Nephron progenitor cell (in vitro differentiated cells): ENCODE data around the gene HHATL.

Experiments
- DNase-seq: peaks from one replicate; pipeline ENCODE4 v3.0.0; 2021
- H3K27ac Mint-ChIP-seq: 2 replicates; pipeline ENCODE4 v1.8.0; 2021; ENCODE audit warnings: mild to moderate bottlenecking, moderate library complexity, mixed read lengths
- H3K27me3 Mint-ChIP-seq: 2 replicates; pipeline ENCODE4 v1.8.0; 2021; ENCODE audit warnings: mild to moderate bottlenecking, low read depth, mixed read lengths; ENCODE audit not compliant: poor library complexity
- H3K36me3 Mint-ChIP-seq: 2 replicates; pipeline ENCODE4 v1.8.0; 2021; ENCODE audit warnings: low read depth, mixed read lengths
- H3K4me1 Mint-ChIP-seq: 2 replicates; pipeline ENCODE4 v1.8.0; 2021; ENCODE audit warnings: mixed read lengths
- H3K4me3 Mint-ChIP-seq: 2 replicates; pipeline ENCODE4 v1.8.0; 2021; ENCODE audit warnings: mild to moderate bottlenecking, moderate library complexity, mixed read lengths
- H3K9me3 Mint-ChIP-seq: 2 replicates; pipeline ENCODE4 v1.8.0; 2021; ENCODE audit warnings: mild to moderate bottlenecking, moderate library complexity, mixed read lengths
- CTCF ChIP-seq: fragments of 200-600 bp; sonication (generic); IDR thresholded peaks from 2 replicates; pipeline ENCODE4 v1.5.0; 2021; ENCODE audit warnings: antibody characterized with exemption

Gene HHATL

GRCh38 chr3:42673082-42673481, 29.5 kb downstream of the HHATL start:
- no peak overlapping the region for H3K27ac Mint-ChIP-seq
- peaks cover 30% of the 10 kb centered on the region for H3K9me3 Mint-ChIP-seq
- H3K27me3 Mint-ChIP-seq: peaks cover 3% of the 10 kb centered on the region
- H3K4me3 Mint-ChIP-seq: no peak overlapping the region
- DNase-seq: no peak
- H3K36me3 Mint-ChIP-seq: no peaks in the 10 kb centered on the region
- no peak for TF ChIP-seq CTCF
- H3K4me1 Mint-ChIP-seq: peaks cover 5% of the 10 kb centered on the region

GRCh38 chr3:42672515-42672914, 30.1 kb downstream of the HHATL start:
- Mint-ChIP-seq H3K27ac (no peak overlapping the region), H3K36me3 (no peaks in the 10 kb centered on the region), H3K4me1 (peaks cover 11% of the 10 kb centered on the region), H3K27me3 (peaks cover 3% of the 10 kb centered on the region), H3K9me3 (peaks cover 26% of the 10 kb centered on the region), H3K4me3 (no peak overlapping the region)
- DNase-seq: no peak
- no peak for TF ChIP-seq CTCF

GRCh38 chr3:42670670-42671069, 31.9 kb downstream of the HHATL start:
- no peak for DNase-seq
- Mint-ChIP-seq H3K4me3 (no peak overlapping the region), H3K4me1 (peaks cover 15% of the 10 kb centered on the region), H3K9me3 (peaks cover 8% of the 10 kb centered on the region), H3K27me3 (no peaks in the 10 kb centered on the region), H3K36me3 (no peaks in the 10 kb centered on the region), H3K27ac (no peak overlapping the region)
- TF ChIP-seq CTCF: no peak

- Mint-ChIP-seq H3K27ac (no peak overlapping the region), H3K27me3 (no peaks in the 10 kb centered on the region), H3K4me1 (peaks cover 15% of the 10 kb centered on the region), H3K36me3 (no peaks in the 10 kb centered on the region), H3K9me3 (peaks cover 8% of the 10 kb centered on the region), H3K4me3 (no peak overlapping the region)
- TF ChIP-seq CTCF: no peak
- no peak for DNase-seq
These were observed 32.5 kb downstream of the HHATL start for GRCh38 chr3:42670051-42670576.

- peaks cover 8% of the 10 kb centered on the region for H3K9me3 Mint-ChIP-seq
- DNase-seq: no peak
- H3K4me1 Mint-ChIP-seq: peaks cover 15% of the 10 kb centered on the region
- H3K27ac Mint-ChIP-seq: no peak overlapping the region
- H3K27me3 Mint-ChIP-seq: no peaks in the 10 kb centered on the region
- no peak for TF ChIP-seq CTCF
- no peaks in the 10 kb centered on the region for H3K36me3 Mint-ChIP-seq
- no peak overlapping the region for H3K4me3 Mint-ChIP-seq
These were observed 33.8 kb downstream of the HHATL start for GRCh38 chr3:42668793-42669217.

- H3K4me1 Mint-ChIP-seq: peaks cover 15% of the 10 kb centered on the region
- no peaks in the 10 kb centered on the region for H3K36me3 Mint-ChIP-seq
- H3K27ac Mint-ChIP-seq: no peak overlapping the region
- no peak for DNase-seq
- no peak overlapping the region for H3K4me3 Mint-ChIP-seq
- H3K9me3 Mint-ChIP-seq: peaks cover 8% of the 10 kb centered on the region
- no peaks in the 10 kb centered on the region for H3K27me3 Mint-ChIP-seq
- no peak for TF ChIP-seq CTCF
These were observed 34.2 kb downstream of the HHATL start for GRCh38 chr3:42668413-42668760.
